DMS 273 treated with DMSO at 0.1 percent for 48 hours (cell line): ENCODE measurements around the gene VRK1.
"Not testable (repeated sequence)": the region's sequence is repeated elsewhere in the genome, so short reads cannot be mapped to it uniquely, and the experiment has no call there.

Experiments
- DNase-seq: peaks from one replicate; lab custom pipeline; 2025; lab: John Stamatoyannopoulos, UW

The VRK1 gene, protein sequence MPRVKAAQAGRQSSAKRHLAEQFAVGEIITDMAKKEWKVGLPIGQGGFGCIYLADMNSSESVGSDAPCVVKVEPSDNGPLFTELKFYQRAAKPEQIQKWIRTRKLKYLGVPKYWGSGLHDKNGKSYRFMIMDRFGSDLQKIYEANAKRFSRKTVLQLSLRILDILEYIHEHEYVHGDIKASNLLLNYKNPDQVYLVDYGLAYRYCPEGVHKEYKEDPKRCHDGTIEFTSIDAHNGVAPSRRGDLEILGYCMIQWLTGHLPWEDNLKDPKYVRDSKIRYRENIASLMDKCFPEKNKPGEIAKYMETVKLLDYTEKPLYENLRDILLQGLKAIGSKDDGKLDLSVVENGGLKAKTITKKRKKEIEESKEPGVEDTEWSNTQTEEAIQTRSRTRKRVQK

DNA sequence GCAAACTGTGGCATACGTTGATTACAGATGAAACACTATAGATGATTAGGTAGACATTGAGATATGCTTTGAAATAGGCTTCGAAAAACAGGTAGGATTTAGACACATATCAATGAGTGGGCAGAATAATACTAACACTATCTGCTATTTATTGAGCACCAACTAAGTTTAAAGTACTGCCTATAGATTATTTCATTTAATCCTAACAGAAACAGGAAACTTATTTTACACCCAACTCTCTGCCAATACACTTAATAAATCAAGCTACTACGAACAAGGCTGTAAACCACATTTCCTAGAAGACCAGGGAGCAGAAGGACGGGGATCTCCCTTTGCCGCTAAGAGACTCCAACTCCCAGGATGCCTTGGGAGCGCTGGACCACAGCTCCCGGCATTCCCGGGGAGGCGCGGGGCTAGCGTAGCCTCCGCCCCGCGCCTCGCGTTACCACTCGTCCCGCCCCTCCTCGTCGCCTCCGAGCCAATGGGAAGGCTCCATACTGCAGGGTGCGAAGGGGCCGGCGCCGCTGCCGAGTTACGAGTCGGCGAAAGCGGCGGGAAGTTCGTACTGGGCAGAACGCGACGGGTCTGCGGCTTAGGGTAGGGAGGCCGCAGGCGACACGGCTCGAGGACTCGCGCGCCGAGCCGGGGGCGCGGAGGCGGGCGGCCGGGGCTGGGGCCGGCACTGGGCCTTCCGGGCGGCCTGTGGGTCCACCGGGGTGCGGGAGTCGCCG is at the start of gene VRK1:
VRK1 (plus strand) TSS at position 532 of the 731 bp plus-strand sequence. CDS start 36,090 bp downstream, outside the sequence.
- peak; percentile 94 for DNase-seq

DNA sequence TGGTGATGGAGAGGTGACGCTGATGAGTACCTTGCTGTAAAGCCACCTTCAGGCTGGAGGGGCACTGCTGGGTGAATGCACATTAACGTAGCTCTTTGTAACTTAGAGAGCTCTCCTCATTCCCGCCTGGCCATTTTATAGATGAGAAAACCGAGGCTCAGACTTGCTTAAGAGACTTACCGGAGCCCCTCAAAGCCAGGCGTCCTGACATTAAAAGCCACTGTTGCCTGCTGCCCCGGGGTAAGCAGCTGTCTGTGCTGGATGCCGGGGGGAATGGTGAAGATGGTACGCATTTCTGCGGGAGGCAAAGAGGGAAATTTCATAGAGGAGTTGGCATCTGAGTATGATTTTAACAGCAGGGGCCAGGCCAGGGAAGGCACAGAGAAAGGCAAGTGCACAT is 49.6 kb upstream of the VRK1 start:
- DNase-seq = no peak

DNA sequence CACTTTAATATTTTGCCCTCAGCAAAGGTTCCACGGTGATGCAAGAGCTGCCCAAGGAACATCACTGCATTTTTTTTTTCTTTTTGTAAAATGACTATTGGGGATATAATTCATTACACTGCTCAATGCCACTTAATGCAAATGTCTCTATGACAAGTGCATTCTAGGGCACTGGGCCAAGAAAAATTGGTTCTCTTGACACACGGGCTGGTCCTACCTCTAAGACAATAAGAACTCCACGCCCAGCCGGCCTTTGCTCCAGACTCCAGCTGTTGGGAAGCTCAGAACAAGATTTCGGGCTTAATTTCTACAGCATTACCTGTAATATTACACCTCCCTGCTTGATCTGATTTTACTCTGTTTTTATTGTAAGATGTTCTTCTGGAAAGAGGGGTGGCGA is 48.8 kb upstream of the VRK1 start:
- peak; percentile 5 for DNase-seq

DNA sequence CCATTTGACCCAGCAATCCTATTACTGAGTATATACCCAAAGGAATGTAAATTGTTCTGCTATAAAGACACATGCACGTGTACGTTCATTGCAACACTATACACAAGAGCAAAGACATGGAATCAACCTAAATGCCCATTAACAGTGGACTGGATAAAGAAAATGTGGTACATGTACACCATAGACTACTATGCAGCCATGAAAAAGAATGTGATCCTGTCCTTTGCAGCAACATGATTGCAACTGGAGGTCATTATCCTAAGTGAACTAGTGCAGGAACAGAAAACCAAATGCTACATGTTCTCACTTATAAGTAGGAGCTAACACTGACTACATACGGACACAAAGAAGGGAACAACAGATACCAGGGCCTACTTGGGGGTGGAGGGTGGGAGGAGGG is 45.7 kb upstream of the VRK1 start:
- no peak for DNase-seq

DNA sequence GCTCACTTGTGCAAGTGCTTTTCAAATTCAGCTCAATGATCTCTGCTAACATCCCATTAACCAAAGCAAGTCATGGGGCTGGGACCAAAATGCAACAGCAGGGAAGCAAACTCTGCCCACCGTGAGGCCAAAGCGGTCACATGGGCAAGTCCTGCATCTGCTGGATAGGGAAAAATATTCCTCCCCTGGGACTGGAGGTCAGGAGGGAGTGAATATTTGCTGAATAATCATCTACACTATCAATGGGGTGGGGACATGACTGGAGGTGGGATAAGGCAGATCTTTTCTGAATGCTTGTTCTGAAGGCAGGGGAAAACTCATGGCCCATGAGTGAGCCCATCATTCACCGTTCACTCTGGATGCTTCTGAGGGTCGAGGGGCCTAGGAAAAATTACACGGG is 45.1 kb upstream of the VRK1 start:
- no peak for DNase-seq

DNA sequence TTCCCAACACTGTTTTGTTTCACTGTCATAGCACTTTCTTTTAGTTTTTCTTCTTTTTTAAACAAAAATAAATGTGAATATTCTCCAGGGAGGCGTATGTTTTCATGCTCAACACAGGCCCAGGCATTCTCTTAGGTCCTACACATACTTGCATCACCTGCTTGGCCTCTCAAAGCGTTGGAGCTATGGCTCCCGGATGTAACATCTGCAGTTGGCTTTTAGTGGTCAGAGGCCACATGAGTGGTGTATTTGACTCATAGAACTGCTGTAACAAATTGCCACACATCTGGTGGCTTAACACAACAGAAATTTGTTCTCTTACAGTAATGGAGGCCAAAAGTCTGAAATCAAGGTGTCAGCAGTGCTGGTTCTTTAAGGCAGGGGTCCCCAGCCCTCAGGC is 44.6 kb upstream of the VRK1 start:
- no peak for DNase-seq

DNA sequence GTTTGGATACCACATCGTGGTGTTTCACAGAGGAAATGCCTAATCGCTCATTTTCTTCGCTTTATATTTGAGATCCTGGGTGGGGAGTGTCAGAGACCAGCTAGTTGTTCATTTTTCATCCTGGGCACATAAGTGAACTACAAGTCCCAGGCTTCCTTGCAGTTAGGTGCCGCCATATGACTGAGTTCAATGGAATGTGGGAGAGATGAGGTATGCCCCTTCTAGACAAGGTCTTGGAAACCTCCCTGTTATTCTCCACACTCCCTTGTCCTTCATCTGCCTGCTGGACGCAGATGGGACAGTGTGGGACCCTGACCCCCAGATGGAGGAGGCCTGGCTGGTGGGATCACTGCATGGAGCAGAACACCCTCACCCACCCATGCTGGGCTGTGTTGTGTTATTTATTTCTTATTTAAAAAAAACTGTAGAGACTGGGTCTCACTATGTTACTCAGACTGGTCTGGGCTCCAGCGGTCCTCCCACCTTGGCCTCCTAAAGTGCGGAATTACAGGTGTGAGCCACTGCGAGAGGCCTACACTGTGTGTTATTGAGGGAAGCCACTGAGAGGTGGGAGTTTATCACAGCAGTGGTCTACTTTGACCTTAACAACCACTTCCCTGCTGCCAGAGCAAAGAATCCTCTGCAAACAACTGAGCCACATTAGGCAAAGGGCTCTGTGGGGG is 42.9 kb upstream of the VRK1 start:
- peak; percentile 36 for DNase-seq

DNA sequence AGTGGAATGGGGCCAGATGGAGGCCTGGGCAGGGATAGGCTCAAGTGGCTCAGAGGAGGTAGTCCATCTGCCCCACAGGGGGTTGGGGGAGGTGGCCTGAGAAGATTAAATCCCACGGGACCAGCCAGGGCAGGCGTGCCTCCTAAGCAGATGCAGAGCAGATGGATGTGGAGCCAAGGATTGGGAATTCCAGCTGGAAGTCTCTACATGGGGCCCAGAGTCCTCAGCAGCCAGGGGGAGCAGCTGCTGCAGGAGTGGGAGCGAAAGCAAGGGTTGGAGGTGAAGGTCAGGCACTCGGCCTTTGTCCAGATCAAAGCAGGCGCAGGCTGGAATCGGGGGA is 42.4 kb upstream of the VRK1 start:
- peak; percentile 98 for DNase-seq

DNA sequence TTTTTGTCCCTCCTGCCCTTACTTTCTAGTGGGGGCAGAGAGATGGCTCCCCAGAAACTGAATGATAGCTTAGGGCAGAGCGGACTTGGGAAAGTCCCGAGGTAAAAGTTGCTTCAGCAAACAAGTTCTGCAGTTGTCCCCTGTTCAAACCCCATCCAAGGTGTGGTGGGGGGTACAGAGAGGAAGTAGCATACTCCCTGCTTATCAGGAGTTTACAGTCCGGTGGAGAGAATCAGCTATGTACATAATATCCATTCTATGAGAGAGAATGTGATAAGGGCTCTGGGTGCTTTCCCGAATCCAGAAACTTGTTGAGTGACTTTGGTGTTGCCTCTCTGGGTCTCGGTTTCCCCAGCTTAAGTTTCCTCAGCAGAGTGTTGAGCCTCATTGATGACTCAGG is 40.4 kb upstream of the VRK1 start:
- DNase-seq = no peak

DNA sequence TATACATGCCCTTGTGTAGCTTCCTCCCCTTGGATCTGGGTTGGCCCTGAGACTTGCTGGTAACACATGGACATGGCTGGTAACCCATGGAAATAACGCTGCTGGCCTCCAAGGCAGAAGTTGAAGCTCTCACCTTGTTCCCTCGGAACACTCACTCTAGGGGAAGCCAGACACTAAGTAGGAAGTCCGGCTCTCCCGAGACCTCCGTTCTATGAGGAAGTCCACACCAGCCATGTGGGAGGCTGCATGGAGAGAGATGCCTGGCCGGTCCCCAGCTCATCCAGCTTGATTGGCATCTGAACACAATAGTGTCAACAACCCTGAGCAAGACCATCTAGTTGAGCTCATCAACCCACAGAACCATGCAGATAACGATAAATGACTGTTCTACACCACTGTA is 39.7 kb upstream of the VRK1 start:
- DNase-seq = no peak

DNA sequence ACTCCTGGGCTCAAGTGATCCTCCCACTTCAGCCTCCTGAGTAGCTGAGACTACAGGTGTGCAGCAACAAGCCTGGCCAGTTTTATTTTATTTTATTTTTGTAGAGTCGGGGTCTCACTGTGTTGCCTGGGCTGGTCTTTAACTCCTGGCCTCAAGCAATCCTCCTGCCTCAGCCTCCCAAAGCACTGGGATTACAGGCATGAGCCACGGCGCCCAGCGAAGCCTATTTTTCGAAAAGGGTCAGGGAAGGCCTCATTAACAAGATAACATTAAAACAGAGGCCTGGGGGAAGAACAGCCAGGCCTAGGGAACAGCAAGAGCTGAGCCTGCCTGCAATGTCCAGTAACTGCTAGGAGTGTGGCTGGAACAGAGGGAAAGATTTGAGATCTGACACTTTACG is 36.1 kb upstream of the VRK1 start:
- DNase-seq = no peak

DNA sequence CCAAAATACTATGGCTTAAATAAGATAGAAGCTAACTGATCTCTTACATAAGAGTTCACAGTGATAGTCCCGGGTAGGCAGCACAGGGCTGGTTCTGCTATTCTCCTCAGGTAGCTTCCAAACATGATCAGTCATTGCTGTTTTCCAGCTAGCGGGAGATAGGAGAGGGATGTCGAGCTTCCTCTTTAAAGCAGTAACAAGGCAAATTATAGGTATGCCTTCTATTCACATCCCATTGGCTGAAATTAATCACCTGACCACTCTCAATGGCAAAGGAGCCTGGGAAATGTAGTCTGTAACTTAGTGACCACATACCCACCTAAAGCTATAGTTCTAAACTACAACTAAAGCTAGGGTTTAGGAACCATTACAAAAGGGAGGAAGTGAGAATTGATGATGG is 34.5 kb upstream of the VRK1 start:
- DNase-seq = peak; percentile 71

DNA sequence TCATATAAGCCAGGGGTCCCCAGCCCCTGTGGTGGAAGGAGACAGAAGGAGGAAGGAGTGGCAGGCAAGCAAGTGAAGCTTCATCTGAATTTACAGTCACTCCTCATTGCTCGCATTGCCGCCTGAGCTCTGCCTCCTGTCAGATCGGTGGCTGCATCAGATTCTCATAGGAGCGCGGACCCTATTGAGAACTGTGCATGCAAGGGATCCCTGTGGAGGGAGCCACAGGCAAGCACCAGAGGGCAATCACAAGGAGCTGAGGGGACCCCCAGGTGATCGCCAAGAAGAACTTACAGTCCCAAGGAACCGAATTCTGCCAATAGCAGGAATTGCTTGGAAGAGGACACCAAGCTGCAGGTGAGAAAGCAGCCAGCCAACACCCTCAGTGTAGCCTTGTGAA is 33.2 kb upstream of the VRK1 start:
- no peak for DNase-seq

DNA sequence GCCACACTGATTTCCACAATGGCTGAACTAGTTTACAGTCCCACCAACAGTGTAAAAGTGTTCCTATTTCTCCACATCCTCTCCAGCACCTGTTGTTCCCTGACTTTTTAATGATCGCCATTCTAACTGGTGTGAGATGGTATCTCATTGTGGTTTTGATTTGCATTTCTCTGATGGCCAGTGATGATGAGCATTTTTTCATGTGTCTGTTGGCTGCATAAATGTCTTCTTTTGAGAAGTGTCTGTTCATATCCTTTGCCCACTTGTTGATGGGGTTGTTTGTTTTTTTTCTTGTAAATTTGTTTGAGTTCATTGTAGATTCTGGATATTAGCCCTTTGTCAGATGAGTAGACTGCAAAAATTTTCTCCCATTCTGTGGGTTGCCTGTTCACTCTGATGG is 32.0 kb upstream of the VRK1 start:
- DNase-seq = not testable (repeated sequence)

DNA sequence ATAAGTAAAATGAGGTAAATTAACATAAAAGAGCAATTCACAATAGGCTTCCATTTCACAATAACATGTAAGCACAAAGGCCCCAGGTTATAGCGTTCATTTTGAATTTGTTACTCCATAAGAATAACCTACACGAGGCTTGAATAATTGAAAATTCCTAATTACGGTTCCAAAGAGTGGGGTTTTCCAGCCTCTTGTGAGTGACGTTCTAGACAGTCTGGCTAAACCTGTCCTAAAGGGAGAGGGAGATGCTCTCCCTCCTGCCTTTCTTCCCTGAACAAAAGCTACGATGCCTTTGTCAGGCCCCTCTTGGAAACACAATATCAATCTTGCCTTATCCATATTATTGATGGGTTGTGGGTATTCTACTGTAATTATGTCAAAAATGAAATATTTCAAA is 24.3 kb upstream of the VRK1 start:
- DNase-seq = no peak

DNA sequence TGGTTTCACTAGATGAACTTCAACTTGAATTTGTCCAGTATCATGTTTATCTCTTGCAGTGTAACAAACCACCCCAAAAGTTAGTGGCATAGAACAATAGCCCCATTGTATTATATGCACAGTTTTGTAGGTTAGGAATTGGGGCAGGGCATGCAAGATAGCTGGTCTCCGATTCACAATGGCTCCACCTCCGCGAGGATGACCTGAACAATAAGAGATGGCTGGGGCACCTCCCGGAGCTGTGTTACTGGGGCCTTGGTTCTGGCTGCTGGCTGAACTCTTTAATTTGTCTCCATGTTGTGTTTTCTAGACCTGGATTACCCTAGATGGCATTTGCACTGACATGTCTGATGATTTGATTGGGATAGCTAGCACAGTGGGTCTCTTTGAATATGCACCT is 20.4 kb upstream of the VRK1 start:
- DNase-seq = no peak

DNA sequence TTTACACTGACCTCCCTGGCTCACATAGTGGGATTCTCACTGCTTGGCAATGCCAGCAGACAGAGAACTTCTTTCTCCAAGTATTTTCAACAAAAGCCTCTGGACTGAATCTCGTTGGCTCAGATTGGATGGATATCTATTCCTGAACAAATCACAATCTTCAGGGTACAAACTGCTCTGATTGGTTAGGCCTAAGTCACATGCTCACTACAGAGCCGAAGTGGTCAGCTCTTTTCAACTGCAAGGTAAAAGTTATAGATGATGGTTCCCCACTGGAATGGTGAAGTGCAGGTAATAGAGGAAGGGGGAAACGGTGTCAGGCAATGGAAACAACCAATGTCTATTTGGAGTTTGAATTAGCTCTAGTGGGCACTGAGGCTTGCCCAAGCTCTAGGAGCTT is 16.7 kb upstream of the VRK1 start:
- no peak for DNase-seq

DNA sequence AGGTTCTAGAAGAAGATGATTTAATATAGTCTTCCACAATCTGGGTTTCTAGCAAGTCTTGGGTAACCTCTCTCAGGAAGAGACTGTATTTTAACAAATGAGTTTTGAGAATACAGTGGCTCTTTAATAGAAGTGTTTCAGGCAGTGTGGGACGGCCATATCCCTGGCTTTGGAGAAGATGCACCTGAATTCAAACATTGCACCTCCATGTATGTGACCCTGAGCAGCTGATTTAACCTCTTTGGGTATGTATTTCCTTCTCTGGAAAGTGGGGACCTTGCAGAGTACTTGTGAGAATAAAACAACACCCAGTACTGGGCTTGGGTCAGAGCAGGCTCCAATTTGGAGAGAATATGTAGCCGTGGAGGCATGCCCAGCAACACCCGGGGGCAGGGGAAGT is 15.8 kb upstream of the VRK1 start:
- no peak for DNase-seq

DNA sequence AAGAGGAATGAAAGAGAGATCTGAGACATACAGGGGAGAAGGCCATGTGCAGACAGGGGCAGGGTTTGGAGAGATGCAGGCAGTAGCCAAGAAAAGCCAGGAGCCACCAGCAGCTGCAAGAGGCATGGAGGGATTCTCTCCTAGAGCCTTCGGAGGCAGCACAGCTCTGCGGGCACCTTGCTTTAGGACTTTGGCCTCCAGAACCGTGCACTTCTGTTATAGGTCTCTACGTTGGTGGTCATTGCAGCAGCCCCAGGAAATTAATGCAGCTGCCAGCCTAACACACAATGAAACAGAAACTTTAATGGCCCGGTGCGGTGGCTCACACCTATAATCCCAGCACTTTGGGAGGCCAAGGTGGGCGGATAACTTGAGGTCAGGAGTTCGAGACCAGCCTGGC is 14.7 kb upstream of the VRK1 start:
- no peak for DNase-seq

DNA sequence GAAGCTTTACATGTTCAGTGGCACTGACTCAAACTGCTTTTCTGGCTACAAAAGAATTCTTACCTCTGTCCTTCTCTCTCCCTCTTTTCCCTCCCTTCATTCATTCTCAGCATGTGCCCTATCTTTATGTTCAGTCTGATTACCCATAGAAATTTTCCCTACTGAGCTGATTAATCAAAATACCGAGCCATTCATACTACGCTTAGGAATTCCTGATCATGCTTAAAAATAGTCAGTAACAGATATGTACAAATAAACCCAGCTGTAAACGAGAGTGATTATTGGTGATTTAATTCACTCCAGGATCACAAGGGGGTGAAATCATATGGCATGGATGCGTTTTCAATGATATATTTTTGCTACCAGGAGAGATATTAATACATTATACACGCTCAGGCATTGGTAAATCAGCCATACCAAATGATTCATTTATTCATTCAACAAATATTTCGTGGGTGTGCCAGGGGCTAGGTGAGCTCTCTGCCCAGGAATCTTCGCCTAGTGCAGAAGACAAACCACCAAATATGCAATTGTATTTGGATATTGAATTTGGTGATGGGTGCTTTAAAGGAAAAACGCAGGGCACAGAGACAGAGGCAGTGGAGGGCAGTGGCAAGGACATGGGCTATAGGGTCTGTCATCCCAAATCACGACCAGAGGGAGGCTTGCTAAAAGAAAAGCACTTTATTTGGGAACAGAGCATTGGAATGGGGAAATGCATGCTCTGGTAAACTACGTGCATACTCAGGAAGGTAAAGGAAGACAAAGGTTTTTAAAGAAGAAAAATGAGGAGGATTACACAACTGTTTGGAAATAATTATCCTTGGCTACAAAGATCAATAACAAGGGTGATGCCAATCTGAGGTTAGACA is 13.9 kb upstream of the VRK1 start:
- DNase-seq = no peak

DNA sequence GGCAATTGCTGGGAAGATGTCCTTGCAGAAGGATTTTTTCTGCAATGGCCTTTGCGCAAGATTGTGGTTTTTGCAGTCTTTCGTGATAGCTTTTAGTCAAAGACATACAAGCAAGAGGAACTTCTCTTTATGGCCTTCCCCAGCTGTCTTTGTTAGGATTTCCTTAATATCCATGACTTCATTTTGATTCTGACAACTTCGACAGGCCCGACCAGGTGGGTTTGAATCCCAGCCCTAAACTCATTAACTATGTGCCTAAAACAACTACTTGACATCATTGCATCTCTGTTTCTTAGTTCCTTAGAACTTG is 13.3 kb upstream of the VRK1 start:
- DNase-seq = no peak

DNA sequence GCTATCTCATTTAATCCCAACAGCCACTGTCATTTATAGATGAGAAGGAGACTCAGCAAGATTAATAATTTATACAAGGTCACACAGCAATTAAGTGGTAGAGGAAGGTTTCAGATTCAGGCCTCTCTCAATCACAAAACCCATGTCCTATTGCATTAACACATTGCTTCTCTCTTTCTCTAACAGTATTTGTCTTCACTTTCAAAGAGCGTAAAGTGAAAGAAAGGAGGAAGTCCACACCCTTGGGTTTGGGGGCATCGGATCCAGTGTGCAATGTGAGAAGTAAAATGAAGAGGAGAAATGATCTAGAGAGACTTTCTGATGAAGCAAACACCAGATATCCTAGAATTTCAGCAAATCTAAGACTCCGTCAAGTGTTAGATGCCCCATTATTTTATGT is 7.0 kb upstream of the VRK1 start:
- no peak for DNase-seq
